Endodermal cell (in vitro differentiated cells): Measurements from ENCODE around the gene ACTC1. TPM values are rescaled to one million over a fixed set of nuclear protein-coding genes. Genes with fewer than 3 reads are reported as not detected.

ENCODE experiments used
- DNase-seq: peaks from one replicate; pipeline ENCODE4 v3.0.0-alpha.2; 2017
- H3K27ac ChIP-seq: 2 replicates; pipeline ENCODE4 v1.5.1; 2013; ENCODE audit warnings: mild to moderate bottlenecking, low read depth, low read length, moderate library complexity
- H3K27me3 ChIP-seq: 2 replicates; pipeline ENCODE4 v1.6.1; 2013; ENCODE audit warnings: mild to moderate bottlenecking, low read length, moderate library complexity; ENCODE audit not compliant: insufficient read depth, control insufficient read depth, poor library complexity, severe bottlenecking
- H3K36me3 ChIP-seq: 2 replicates; pipeline ENCODE4 v1.7.0; 2013; ENCODE audit warnings: mild to moderate bottlenecking, low read length, moderate library complexity; ENCODE audit not compliant: control insufficient read depth, insufficient read depth
- H3K4me1 ChIP-seq: one replicate; pipeline ENCODE4 v1.7.0; 2013; ENCODE audit warnings: low read length; ENCODE audit not compliant: control insufficient read depth, insufficient read depth
- H3K4me3 ChIP-seq: 2 replicates; pipeline ENCODE4 v1.5.1; 2013; ENCODE audit warnings: mild to moderate bottlenecking, low read length, moderate library complexity
- H3K9ac ChIP-seq: 2 replicates; pipeline ENCODE4 v1.6.1; 2013; ENCODE audit warnings: mild to moderate bottlenecking, low read length, moderate library complexity; ENCODE audit not compliant: poor library complexity, severe bottlenecking; ENCODE audit errors: extremely low read depth
- H3K9me3 ChIP-seq: 2 replicates; pipeline ENCODE4 v1.6.1; 2013; ENCODE audit warnings: mild to moderate bottlenecking, low read length, moderate library complexity; ENCODE audit not compliant: control insufficient read depth
- H3K27ac Mint-ChIP-seq: 2 replicates; pipeline ENCODE4 v1.8.0; 2020; ENCODE audit warnings: mixed read lengths
- H3K27me3 Mint-ChIP-seq: 2 replicates; pipeline ENCODE4 v1.8.0; 2021; ENCODE audit warnings: mild to moderate bottlenecking, mixed read lengths; ENCODE audit not compliant: insufficient read depth
- H3K36me3 Mint-ChIP-seq: 2 replicates; pipeline ENCODE4 v1.8.0; 2020; ENCODE audit warnings: low read depth, mixed read lengths
- H3K4me1 Mint-ChIP-seq: 2 replicates; pipeline ENCODE4 v1.8.0; 2020; ENCODE audit warnings: mixed read lengths
- H3K4me3 Mint-ChIP-seq: 2 replicates; pipeline ENCODE4 v1.8.0; 2020; ENCODE audit warnings: mild to moderate bottlenecking, moderate library complexity, mixed read lengths
- H3K9me3 Mint-ChIP-seq: 2 replicates; pipeline ENCODE4 v1.8.0; 2020; ENCODE audit warnings: mild to moderate bottlenecking, mixed read lengths
- CTCF ChIP-seq: fragments of 200-600 bp; sonication (generic); conservative IDR thresholded peaks from 2 replicates; pipeline ENCODE4 v1.5.0; 2021; ENCODE audit warnings: antibody characterized with exemption, mild to moderate bottlenecking
- WGBS, 2 experiments: methylation state at CpG; one replicate each; pipeline versions ENCODE4 v1.1.5 to v1.1.7; 2013; ENCODE audit warnings: missing lambda C conversion rate in 2 of 2, mixed read lengths in 1 of 2; ENCODE audit not compliant: insufficient coverage in 1 of 2, insufficient read length in 1 of 2; 5-methylcytosine and 5-hydroxymethylcytosine counted together
- total RNA-seq, 2 donors: library from RNA; stranded (reverse); fragmentation: NEBNext Ultra II Directional in 1 of 2; extraction: Animal tissue kit (Norgen Biotek cat#: 25700) in 1 of 2; gene quantifications; 2 replicates in 1 of 2; 3 replicates in 1 of 2; pipeline ENCODE4 v1.2.1, GENCODE V29; 2021

Gene ACTC1
- total RNA-seq, 2 donors from 2014 or later, result 42.5 to 58.2 TPM

GRCh38 chr15:34786206-34786605 is 9.1 kb downstream of the ACTC1 start:
- Mint-ChIP-seq H3K4me3 (no peak overlapping the region), H3K27me3 (peaks cover 28% of the 10 kb centered on the region), H3K9me3 (peaks cover under 1% of the 10 kb centered on the region), H3K36me3 (no peaks in the 10 kb centered on the region), H3K27ac (no peak overlapping the region), H3K4me1 (no peaks in the 10 kb centered on the region)
- Histone ChIP-seq H3K4me3 (no peak overlapping the region), H3K9ac (no peak overlapping the region), H3K27ac (no peak overlapping the region), H3K27me3 (no peaks in the 10 kb centered on the region), H3K4me1 (no peaks in the 10 kb centered on the region), H3K36me3 (no peaks in the 10 kb centered on the region), H3K9me3 (no peaks in the 10 kb centered on the region)
- TF ChIP-seq CTCF, result no peak
- 88 to 100% methylated on average over 2 of the region's 2 CpGs for WGBS, 2 experiments
- no peak for DNase-seq

GRCh38 chr15:34783991-34784390 is 11.4 kb downstream of the ACTC1 start:
- Mint-ChIP-seq H3K27ac (no peak overlapping the region), H3K27me3 (peaks cover 28% of the 10 kb centered on the region), H3K9me3 (peaks cover 12% of the 10 kb centered on the region), H3K36me3 (no peaks in the 10 kb centered on the region), H3K4me1 (no peaks in the 10 kb centered on the region), H3K4me3 (no peak overlapping the region)
- H3K4me1 ChIP-seq, result no peaks in the 10 kb centered on the region
- H3K9ac ChIP-seq, result no peak overlapping the region
- no peaks in the 10 kb centered on the region for H3K27me3 ChIP-seq
- no peak for DNase-seq
- no peak for TF ChIP-seq CTCF
- no peaks in the 10 kb centered on the region for H3K36me3 ChIP-seq
- H3K27ac ChIP-seq, result no peak overlapping the region
- no peaks in the 10 kb centered on the region for H3K9me3 ChIP-seq
- no peak overlapping the region for H3K4me3 ChIP-seq

GRCh38 chr15:34783431-34783830 is 11.9 kb downstream of the ACTC1 start:
- Histone ChIP-seq H3K4me3 (no peak overlapping the region), H3K9ac (no peak overlapping the region), H3K27ac (no peak overlapping the region), H3K4me1 (no peaks in the 10 kb centered on the region), H3K9me3 (no peaks in the 10 kb centered on the region), H3K27me3 (no peaks in the 10 kb centered on the region), H3K36me3 (no peaks in the 10 kb centered on the region)
- H3K36me3 Mint-ChIP-seq, result no peaks in the 10 kb centered on the region
- H3K9me3 Mint-ChIP-seq, result peaks cover 12% of the 10 kb centered on the region
- H3K27ac Mint-ChIP-seq, result no peak overlapping the region
- DNase-seq, result no peak
- no peak for TF ChIP-seq CTCF
- peaks cover 28% of the 10 kb centered on the region for H3K27me3 Mint-ChIP-seq
- H3K4me3 Mint-ChIP-seq, result no peak overlapping the region
- H3K4me1 Mint-ChIP-seq, result no peaks in the 10 kb centered on the region
- WGBS, 2 experiments, result 97 to 100% methylated on average over 1 to 2 of the region's 2 CpGs
